ENCODE results near the gene NKX1-1. TPM values are rescaled to one million over a fixed set of nuclear protein-coding genes. Genes with fewer than 3 reads are reported as not detected.
"Not testable (repeated sequence)": the region's sequence is repeated elsewhere in the genome, so short reads cannot be mapped to it uniquely, and the experiment has no call there.

The NKX1-1 gene
- polyA plus RNA-seq, 1 donor = not detected

DNA sequence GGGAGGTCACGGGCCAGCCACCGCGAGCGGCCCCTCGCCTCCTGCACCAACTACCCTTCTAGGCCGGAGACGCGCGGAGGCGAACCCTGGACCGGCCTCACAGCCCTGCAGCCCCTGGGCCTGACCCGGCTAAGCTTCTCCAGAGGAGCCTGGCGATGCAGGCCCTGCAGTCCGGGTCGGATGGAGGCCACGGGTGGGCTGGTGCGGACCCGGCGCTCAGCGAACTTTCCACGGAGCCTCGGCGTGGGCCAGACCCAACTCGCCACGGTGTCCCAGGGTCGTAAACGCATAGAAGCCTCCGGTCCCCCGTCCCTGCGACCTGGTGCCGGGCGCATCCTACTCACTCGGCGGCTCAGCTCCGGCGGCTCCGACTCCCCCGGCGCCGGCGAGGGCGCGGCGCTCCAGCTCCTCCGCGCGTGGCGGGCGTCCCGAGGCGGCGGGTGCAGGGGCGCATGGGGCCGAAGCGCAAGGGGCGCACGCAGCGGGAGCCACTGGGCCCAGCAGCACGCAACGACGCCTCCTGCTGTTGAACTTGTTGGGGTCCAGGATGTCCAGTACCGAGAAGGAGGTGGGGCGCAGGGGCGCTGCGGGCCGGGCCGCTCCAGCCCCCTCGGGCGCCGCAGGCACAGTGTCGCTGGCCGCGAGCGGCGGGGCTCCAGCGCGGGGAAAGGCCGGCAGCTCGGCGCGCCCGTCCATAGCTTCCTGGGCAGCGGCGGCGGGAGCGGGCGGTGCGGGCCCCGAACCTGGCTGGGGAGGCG lies 427 bp downstream of the NKX1-1 start:
- DNase-seq (ENCODE audit: low read depth) = no peak

DNA sequence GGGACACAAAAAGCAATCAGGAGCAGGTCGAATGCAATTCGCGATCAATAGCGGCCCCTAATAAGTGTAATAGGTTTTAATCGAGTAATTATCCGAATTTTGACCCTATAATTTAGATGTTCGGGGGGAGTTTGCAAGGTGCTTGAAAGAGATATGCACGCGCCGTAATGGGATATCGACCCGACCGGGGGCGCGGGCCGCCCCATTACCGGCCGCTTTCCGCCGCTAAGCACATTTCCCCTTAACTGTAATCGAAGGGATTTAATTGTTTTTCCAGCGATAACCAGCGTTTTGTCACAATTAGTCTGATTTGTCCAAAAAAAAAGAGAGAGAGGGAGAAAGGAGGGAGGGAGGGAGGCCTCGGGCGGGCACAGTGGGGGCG lies 997 bp downstream of the NKX1-1 start:
- DNase-seq (ENCODE audit: low read depth) = no peak

DNA sequence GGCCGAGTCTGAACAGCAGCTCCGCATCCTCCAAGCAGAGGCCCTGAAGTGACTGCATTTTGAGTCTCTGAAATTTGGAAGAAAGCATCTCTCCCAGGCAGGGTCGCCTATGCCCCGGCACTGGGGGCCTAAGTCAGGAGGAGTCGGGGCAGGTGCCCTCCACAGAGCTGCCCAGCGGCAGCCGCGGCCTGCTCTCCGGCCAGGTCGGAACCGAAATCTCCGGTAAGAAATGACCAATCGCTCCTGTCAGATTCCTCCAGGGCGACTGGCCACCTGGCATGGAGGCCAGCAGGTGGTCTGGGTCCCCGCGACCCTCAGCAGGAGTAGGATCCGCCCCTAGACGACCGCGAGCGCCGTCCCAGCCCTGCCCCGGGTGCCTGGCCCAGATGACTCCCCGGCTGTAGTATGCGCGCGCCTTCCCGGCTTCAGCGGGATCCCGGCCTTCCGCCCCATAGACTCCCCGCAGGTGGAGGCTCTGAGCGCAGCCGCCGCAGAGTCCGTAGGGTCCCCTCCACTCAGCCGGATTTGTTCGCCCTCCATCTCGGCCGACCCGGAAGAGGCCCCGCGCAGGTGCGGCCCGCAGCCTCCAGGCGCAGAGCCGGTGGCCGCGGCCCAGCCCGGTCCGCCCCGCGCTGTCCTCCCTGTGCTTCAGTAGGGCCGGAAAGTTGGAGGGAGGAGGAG lies 1.5 kb downstream of the NKX1-1 start:
- DNase-seq (ENCODE audit: low read depth) = no peak

DNA sequence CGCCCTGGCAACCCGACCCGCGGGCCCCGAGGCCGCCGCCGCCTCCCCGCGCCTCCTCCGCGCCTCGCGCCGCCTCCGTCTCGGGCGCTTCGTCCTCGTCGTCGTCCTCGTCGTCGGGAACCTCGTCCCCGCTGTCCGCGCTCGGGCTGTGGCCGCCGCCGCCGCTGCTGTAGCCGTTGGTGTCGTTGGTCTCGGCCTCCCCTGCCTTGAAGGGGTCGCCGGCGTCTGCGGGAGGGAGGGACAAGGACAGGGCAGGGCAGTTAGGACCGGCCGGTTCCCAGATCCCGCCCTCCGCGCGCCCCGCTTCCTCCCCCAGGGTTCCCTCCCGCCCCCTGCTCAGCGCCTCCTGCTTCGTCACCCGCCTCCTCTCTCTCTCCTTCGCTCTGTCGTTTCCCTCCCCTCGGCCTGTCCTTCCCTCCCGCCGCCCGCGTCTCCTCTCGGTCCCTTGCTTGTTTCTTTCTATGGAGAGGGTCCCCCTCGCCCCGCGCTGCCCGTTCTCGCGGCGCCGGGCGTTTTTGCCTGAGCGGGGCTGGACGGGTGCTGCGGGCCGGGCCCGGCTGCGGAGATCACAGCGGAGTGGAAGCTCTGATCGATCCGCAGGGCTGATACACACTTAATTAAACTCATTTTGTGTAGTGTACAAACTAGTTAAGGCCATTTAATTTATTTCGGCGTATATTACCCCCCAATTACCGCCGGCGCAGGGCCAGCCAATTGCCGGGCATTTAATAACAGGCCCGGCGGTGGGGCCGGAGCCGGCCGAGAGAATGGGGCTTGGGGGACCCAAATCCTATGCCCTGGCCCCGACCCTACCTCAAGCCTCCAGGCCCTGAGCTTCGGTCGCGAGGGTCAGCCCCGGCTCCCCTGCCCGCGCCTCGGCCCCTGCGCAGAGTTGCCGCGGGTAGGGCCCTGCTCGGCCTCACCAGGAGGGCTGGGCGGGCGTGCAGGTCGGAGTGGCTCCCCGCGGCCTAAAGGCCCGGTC lies 2.4 kb downstream of the NKX1-1 start:
- DNase-seq (ENCODE audit: low read depth) = no peak

DNA sequence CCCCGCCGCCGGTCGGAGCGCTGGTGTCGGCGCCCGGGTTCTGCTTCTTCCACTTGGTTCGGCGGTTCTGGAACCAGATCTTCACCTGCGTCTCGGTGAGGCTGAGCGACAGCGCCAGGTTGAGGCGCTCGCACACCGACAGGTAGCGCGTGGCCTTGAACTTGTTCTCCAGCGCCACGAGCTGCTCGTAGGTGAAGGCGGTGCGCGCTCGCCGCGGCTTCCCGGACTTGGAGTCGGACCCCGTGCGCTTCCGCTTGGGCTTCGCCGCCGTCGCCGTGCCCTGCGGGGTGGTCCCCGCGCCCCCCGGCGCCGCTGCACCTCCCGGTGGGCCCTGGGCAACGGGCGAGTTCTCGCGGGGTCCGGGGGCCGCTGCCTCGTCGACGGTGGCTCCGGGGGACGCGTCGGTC lies 3.1 kb downstream of the NKX1-1 start:
- no peak for DNase-seq (ENCODE audit: low read depth)

DNA sequence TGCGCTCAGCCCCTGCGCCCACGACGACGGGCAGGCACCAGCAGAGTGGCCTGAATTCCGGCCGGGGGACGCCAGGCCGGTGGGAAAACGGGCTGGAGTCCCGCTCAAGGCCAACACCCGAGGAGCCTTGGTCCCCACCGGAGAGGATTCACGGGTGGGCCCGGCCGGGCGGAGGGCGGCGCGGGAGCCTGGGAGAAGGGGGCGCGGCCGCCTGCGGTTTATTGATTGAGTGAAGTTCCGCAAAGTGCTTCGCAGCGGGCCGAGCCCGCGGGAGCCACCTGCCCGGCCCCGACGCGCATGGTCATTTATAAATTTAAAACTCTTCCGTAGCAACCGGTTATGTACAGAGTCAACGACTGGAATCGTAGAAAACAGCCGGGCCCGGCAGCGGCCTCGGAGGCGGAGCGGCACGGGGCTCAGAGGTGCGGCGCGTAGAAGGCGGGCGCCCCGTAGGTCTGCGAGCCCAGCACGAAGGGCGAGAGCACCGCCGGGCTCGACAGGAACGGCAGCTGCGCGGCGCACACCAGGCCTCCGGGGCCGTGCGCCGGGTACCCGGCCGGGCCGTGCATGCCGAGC lies 3.6 kb downstream of the NKX1-1 start:
- no peak for DNase-seq (ENCODE audit: low read depth)

DNA sequence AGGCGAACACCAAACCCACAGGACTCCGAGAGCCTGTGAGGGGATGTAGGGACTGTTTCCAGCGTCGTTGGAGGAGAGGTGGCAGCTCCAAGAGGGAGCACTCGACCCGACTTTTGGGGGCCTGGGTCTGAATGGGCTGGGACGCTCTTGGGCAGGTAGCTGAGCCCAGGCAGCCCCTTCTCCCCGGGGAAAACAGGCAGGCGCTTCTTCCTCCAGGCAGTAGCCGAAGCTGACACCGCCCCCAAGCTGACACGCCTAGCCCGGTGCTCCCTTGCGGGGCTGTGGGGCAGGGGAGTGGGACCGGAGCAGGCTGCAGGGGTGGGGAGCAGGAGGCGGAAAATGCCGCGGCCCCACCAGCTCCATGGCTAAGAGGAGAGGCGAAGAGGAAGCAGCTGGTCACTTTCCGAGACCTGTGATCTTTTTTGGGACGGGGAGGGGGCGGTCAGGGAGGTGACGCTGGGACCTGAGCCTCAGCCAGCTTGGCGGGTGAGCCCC lies 4.2 kb downstream of the NKX1-1 start:
- DNase-seq (ENCODE audit: low read depth) = no peak

DNA sequence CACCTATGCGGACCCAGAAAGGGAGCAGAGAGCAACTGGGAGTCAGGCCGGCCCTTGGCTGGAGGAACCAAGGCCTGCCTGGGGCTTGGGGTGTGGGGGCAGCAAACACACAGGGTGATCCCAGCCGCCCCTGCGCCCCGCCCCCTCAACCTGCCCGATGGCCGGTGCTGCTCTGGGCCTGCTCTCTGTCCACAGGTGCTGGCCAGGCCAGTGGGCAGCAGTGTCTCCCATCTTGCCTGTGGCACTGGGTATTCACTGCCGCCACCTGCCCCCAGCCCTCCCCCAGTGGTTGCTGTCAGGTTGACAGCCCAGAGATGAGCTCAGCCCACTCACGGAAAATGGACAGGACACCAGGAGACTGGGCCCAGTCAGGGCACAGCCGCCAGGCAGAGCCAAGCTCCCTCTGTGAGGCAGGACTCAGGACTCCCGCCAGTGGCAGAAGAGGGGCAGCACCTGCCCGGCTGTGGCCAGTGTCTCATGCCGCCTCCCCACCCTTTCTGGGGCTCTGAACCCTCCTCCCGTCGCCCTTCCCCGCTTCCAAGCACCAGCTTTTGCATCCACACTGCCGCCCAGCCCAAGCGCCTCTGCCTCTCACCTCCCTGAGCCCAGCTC lies 4.7 kb downstream of the NKX1-1 start:
- DNase-seq (ENCODE audit: low read depth) = no peak

DNA sequence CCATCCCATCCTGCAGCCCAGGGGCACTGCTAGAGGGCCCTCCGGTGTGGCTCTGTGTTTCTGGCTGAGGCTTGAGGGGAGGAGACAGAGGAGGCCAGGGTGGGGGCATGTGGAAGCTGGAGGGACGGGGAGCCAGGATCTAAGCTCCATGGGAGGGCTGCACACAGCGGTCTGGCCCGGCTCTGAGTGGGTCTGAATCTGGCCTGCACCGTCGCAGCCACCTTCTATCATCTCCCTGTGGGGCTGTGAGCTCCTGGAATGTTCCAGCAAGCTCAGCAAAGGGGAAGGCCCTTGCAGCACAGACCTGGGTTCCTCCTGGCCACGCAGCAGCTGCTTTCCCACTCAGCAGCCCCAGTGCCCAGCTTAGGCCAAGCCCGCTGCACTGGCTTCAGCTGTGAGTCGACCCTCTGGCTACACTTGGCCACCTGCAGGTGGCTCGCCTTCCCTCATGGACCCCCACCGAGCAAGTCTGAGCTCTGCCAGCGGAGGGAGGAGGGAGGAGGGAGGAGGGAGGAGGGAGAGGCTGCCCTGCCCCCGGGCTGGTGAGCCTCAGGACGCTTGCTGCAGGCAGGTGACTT lies 5.3 kb downstream of the NKX1-1 start:
- DNase-seq (ENCODE audit: low read depth) = no peak

DNA sequence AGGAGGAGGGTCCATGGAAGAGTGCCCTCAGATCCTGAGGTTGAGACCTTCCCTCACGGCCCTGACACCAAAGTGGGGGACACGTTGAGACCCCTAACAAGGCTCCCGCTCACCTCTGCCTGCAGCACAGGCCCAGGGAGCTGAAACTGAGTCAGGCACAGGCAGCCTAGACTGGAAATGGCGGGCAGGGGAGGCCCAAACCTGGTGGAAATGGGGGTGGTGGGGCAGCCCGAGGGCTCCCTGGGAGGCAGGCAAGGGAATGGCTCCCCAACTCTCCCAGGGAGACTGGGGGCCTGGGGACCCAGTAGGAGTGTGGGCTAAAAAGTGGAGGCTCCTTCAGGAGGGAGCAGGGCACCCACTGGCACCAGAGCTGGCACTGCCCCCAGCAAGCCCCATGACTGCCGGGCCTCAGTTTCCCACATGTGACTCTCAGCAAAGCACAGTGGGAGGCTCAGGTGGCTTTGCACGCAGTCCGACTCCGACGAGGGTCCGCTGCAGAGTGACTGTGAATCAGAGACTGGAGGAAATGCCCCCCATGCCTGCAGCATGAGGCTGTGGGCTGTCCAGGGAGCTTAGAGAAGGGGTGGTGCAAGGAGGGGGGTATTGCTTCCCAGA lies 5.9 kb downstream of the NKX1-1 start:
- no peak for DNase-seq (ENCODE audit: low read depth)

DNA sequence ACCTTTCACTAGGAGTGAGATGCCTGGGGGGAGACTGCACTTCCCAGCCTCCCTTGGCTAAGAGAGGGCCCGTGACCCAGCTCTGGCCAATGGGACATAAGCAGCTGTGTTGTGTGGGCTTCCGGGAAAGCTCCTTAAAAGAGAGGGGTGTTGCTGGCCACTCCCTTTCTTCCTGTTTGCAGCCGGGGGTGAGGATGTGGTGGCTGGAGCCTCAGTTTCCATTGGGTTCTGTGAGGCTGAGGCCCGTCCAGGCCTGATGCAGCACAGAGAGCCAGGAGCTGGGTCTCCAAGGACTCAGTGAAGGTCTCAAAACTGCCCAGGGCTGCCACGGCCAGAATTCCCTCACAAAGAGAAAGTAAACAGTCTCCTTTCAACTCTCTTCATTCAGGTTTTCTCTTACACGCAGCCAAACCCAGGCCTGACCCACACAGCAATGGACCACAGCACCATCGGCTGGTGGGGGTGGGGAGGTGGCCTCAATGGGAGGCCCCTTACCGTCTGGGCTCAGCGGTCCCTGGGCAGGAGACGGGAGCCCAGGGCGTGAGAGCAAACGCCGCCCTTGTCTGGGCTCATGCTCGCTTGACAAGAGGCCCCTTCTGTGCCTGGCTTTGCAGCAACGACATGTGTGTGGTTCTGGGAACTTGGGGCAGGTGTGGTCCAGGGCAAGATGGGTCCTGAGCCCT lies 6.6 kb downstream of the NKX1-1 start:
- DNase-seq (ENCODE audit: low read depth) = no peak

DNA sequence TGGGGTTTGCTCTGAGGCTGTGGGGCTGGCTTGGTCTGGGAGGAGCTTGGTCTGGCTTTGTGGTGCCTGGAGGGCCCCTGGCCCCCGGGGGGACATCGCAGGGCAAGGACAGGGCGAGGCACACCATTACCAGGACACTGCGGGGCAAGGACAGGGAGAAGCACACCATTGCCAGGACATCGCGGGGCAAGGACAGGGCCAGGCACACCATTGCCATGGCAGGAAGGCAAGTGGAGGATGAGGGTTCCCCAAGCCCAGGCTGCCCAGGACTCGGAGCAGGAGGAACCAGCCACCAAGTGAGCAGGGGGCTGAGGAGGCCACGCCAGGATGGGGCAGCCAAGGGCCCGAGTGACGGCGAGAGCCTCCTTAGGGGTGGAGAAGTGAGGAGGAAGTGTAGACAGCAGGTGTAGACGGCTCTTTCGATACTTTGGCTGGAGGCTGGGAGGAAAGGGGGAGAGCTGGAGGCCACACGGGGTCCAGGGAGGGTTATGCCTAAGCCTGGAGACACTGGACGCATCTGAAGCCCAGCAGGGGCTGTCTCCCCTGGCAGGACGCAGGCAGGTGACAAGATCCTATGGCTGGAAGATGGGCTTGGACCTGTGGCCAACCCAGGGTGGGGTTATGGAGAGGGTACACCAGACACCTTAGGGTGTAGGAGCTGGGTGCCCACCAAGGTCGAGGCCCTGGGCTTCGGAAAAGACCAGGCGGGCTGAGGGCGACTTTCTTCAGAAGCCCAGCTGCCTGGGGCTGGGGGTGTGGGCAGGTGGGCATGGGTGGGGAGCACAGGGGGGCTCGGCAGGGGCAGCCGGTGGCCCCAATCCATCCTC lies 7.3 kb downstream of the NKX1-1 start:
- no peak for DNase-seq (ENCODE audit: low read depth)

DNA sequence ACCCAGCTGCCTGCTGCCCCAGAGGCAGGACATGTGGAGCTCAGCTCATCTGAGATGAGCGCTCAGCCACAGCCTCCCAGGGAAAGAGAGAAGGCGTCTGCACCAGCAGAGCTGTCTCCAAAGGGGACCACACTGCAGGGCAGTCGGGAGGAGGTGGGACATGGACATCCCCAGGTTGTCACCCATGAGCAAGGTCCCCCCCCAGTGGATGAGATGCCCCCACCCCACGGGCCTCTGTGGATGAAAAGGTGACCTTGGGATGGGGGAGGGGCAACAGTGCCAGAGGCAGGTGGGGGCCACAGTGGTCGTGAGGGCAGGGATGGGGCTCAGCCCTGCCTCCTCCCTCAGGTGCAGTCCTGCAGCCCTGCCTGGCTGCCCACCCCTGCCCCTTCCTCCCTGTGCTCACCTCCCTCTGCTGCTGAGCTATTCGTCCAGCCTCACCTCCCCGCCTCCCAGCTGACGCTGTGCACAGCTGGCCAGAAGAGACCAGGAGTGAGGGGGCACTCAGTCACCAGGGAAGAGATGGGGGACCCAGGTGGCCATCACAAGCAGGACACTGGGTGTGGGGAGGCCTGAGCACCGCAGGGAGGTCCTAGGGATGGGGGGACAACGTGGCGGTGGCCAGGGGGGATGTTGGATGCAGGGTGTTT lies 9.3 kb downstream of the NKX1-1 start:
- DNase-seq (ENCODE audit: low read depth) = no peak

DNA sequence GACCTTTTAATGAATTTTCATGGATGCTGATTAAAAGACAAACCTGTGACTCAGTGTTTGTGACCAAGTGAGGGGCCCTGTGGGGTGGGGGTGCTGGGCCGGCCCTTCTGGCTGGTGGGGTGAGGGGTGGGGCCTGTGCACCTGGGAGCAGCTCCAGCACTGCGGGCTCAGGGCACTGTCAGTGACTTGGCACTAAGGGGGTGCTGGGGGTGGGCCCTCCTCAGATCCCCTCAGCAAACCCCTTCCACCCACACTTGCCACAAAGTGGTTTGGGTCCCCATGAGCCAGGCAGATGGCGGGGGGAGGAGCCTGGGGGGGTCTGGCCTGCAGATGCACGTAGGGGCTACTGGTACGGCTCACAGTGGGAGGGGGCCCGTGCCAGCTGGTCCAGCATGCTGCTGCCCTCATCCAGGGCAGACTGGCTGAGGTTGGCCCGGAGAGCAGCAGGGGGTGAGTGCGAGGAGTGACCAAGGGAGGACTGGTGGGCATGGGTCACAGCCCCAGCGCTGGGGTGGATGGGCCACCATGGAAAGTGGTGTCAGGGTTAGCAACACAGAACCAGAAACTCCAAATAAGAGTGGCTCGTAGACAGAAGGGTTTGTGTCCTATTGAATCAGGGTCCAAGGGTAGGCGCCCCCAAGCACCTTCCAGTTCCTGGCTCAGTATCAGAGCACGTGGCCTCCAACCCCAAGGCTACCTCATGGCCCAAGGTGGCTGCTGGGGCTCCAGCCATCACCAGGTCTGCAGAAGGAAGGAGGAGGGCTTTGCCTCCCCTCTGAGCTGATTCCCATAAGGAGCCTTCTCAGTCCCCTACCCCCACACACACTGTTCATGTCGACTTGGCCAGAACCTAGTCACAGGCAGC lies 10.1 kb downstream of the NKX1-1 start:
- DNase-seq (ENCODE audit: low read depth) = no peak

DNA sequence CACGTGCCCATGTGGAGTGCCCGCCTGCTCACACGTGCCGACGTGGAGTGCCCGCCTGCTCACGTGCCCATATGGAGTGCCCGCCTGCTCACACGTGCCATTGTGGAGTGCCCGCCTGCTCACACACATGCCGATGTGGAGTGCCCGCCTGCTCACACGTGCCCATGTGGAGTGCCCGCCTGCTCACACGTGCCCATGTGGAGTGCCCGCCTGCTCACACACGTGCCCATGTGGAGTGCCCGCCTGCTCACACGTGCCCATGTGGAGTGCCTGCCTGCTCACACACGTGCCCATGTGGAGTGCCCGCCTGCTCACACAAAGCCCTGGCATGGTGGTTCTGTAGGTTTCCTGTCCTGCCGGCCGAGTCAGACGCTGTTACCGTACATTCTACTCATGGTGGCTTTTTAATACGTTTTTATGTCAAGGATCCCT lies 10.8 kb downstream of the NKX1-1 start:
- not testable (repeated sequence) for DNase-seq (ENCODE audit: low read depth)

DNA sequence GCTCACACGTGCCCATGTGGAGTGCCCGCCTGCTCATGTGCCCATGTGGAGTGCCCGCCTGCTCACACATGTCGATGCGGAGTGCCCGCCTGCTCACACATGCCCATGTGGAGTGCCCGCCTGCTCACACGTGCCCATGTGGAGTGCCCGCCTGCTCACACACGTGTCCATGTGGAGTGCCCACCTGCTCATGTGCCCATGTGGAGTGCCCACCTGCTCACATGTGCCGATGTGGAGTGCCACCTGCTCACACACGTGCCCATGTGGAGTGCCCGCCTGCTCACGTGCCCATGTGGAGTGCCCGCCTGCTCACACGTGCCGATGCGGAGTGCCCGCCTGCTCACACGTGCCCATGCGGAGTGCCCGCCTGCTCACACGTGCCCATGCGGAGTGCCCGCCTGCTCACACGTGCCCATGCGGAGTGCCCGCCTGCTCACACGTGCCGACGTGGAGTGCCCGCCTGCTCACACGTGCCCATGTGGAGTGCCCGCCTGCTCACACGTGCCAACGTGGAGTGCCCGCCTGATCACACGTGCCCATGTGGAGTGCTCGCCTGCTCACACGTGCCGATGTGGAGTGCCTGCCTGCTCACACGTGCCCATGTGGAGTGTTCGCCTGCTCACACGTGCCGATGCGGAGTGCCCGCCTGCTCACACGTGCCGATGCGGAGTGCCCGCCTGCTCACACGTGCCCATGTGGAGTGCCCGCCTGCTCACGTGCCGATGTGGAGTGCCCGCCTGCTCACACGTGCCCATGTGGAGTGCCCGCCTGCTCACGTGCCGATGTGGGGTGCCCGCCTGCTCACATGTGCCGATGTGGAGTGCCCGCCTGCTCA lies 11.5 kb downstream of the NKX1-1 start:
- DNase-seq (ENCODE audit: low read depth) = not testable (repeated sequence)

Measured in forelimb muscle (tissue), 1 donor.